M059J (cell line): ENCODE results near the gene IFT122. TPM values are rescaled to one million over a fixed set of nuclear protein-coding genes. Genes with fewer than 3 reads are reported as not detected.
"Not testable (repeated sequence)": the region's sequence is repeated elsewhere in the genome, so short reads cannot be mapped to it uniquely, and the experiment has no call there.

ENCODE experiments used
- DNase-seq: peaks from one replicate; pipeline ENCODE4 v3.0.0-alpha.2; 2012; ENCODE audit warnings: low read depth
- total RNA-seq: library from RNA; depleted of rRNA; stranded (reverse); fragments of >200 nt; shearing (Covaris generic); gene quantifications from 2 replicates; pipeline ENCODE4 v1.2.3, GENCODE V29; 2014; rRNA removed

IFT122 gene, protein sequence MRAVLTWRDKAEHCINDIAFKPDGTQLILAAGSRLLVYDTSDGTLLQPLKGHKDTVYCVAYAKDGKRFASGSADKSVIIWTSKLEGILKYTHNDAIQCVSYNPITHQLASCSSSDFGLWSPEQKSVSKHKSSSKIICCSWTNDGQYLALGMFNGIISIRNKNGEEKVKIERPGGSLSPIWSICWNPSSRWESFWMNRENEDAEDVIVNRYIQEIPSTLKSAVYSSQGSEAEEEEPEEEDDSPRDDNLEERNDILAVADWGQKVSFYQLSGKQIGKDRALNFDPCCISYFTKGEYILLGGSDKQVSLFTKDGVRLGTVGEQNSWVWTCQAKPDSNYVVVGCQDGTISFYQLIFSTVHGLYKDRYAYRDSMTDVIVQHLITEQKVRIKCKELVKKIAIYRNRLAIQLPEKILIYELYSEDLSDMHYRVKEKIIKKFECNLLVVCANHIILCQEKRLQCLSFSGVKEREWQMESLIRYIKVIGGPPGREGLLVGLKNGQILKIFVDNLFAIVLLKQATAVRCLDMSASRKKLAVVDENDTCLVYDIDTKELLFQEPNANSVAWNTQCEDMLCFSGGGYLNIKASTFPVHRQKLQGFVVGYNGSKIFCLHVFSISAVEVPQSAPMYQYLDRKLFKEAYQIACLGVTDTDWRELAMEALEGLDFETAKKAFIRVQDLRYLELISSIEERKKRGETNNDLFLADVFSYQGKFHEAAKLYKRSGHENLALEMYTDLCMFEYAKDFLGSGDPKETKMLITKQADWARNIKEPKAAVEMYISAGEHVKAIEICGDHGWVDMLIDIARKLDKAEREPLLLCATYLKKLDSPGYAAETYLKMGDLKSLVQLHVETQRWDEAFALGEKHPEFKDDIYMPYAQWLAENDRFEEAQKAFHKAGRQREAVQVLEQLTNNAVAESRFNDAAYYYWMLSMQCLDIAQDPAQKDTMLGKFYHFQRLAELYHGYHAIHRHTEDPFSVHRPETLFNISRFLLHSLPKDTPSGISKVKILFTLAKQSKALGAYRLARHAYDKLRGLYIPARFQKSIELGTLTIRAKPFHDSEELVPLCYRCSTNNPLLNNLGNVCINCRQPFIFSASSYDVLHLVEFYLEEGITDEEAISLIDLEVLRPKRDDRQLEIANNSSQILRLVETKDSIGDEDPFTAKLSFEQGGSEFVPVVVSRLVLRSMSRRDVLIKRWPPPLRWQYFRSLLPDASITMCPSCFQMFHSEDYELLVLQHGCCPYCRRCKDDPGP
- 8.5 and 14.7 TPM in 2 replicates for total RNA-seq

DNA sequence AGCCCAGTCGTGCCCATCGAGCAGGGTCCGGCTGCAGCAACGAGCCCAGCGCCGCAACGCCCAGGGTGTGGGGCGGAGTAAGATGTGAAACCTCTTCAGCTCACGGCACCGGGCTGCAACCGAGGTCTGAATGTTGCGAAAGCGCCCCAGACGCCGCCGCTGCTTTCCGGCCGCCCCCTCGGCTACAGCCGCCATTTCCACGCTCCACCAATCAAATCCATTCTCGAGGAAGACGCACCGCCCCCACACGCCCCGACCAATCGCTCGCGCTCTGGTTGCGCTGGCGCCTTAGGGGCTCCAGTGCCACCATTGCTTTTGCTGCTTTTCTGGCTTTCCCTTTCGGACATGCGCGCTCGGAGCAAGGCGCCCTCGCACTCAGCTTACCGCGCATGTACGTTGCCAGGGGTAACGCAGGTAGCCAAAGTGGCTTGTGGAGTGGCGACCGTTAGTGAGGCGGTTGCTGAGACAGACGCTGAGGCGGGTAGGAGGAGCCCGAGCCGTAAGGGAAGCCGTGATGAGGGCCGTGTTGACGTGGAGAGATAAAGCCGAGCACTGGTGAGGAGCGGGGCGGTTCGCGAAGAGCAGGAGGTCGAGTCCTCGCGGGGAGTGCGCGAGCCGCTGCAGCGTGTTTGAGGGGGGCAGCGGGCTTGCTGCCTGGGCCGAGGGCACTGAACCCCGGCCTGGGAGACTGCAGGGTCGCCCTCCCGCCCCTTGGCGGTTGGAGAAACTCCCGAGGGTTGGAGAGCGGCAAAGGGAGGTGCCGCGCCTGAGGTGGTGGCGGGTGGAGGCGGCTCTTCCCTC is at the start of gene IFT122, which contains the start of gene MBD4:
IFT122 (plus strand) TSS at position 408 of the 801 bp plus-strand sequence; CDS start at position 515, 107 bp downstream.
MBD4 (minus strand) TSS at position 132 of the 801 bp plus-strand sequence; CDS start at position 17, 115 bp downstream.
- peak; percentile 100 for DNase-seq

DNA sequence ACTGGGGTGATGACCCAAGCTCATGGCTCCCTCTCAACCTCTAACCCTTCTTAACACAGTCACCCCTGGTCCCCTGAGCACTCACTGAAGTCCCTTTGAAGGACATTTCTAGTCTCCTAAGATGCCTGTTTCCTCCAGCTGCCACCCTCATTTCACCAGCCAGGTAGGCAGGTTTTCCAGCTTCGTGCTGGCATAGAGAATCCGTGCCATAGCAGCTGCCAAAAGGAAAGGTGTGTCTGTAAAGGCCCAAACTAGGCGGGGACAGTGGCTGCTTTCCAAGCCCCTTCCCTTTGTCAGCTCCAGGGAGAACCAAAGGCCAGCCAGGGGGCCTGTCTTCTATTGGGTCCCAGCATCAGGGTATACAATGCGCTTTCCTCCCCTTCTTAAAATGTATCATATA is 48.4 kb upstream of the IFT122 start:
- DNase-seq, result not testable (repeated sequence)

DNA sequence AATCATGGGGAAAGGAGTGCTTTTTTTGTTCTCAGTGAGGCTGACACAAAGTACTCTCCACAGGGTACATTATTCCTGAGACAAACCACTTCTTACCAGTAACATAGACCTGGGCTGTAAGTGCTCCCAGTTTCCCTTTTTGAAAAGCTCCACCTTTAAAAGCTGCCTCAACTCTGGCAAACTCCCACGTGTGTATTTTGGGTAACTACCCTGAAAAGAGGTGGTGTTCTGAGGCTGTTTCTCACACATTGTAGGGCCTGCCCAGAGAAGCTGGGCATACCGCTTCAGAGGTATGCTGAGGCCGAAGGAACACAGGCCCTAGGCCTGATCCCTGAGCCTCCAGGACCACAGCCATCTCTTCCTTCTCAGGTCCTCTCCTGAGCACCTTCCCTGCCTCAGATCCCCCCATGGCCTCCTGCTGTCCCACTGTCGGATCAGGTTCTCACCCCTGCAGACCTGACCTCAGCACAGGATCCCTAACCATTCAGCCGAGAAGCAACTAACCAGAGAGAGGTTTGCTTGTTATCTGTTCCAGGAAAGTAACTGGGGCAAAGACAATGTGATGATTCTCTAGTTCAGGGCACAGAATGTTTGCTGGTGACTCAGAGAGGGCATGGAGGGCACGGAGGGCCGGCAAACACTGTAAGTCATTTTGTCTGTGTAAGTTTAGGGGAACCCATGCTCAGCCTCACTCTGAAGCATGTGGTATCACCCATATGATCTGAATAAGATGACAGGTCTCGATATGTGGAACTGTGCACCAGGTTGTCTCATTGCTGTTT is 47.7 kb upstream of the IFT122 start:
- DNase-seq, result not testable (repeated sequence)

DNA sequence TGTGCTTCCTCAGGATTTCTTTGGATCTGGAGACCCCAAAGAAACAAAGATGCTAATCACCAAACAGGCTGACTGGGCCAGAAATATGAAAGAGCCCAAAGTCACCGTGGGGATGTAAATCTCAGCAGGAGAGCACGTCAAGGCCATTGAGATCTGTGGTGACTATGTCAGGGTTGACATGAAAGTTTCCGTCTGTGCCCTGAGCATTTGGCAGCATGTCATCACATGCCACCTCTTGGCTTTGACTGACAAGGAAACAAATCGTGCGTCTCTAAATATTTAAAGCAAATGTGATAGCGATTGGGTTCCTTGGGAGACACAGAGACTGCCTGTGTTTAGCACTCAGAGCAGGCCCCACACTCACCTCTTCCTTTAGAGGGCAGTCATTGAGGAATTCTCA is 46.8 kb upstream of the IFT122 start:
- DNase-seq, result no peak

GRCh38 chr3:129393760-129394564 is 46.1 kb upstream of the IFT122 start:
- DNase-seq, result not testable (repeated sequence)

DNA sequence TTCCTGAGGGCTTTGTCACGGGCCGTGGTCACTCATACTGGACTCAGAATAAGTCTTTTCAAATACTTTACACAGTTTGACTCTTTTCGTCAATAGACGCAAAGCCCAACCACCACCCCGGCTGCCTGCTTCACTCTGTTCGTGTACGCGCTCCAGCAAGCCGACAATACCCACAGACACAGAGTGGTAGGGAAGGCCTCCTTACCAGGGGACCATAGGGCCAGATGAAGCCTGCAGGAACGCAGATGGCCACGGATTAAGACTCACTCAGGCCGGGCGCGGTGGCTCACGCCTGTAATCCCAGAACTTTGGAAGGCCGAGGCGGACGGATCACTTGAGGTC is 41.2 kb upstream of the IFT122 start:
- peak; percentile 35 for DNase-seq

GRCh38 chr3:129399145-129399894 is 40.7 kb upstream of the IFT122 start:
- peak; percentile 97 for DNase-seq

- DNase-seq, result peak; percentile 27
These were observed 40.1 kb upstream of the IFT122 start for GRCh38 chr3:129399895-129400357.

- DNase-seq, result no peak
These were observed 37.8 kb upstream of the IFT122 start for GRCh38 chr3:129402210-129402609.

DNA sequence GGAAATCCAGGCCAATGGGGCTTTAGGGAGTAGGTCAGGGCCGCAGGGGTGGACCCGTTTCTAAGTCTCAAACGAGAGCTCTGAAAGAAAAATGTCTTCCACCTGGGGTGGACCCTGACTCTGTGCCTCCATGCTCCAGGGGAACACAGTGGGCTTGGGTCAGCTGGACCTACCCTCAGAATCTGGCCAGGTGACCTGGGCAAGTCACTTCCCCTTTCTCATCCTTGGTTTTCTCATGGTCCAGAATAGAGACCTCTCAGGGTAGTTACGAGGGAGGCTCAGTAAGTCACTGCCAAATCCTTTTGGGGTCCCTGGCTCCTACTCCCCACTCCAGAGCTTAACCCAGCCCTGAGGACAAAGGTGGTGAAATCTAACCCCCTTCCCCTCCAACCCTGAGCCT is 37.4 kb upstream of the IFT122 start:
- no peak for DNase-seq

DNA sequence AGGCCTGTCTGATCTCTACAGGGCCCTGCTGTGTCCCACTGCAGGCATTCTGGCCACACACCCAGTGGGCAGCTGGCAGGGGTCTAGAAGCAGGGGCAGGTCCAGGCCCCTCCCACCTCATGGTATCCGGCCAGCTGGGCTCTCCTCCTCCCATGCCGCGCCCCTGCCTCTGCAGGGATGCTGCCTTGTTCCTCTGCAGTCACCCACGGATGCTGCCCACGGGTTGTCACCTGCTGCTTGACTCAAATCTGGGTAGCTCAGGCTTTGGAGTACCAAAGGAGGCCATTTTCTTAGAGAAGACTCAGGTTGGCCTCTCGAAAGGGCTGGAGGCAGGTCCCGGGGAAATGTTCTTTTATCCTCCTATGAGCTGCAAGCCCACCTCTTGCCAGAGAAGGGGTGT is 36.6 kb upstream of the IFT122 start:
- no peak for DNase-seq

DNA sequence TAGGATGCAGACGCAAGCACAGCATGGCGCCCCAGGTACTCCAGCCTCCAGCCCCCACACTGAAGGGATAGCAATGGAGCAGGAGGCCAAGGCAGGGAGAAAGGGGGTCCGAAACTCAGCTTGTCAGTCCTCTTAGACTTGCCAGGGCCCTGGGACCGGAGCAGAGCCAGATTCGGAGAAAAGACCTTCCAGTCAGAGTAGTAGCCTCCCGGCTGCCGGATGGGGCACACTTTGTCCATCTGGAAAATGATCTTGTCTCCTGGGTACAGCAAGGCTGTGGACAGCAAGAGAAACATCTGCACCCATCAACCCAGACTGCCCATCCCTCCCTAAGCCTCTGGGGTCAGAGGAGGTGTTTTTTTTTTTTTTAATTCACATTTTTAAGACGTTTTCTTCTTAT is 35.9 kb upstream of the IFT122 start:
- no peak for DNase-seq

DNA sequence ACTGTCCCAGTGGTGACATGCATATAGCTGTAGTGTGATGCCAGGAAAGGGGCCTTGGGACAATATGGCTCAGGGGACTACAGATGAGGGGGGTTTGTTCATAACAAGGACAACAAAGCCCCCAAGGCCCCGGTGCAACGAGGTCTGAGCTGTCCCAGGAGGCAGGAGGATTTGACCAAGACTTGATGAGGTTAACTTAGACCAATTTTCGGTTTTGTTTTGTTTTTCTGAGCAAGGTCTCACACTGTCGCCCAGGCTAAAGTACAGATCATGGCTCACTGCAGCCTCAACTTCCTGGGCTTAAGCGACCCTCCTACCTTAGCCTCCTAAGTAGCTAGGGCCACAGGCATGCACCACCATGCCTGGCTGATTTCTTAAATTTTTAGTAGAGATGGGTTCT is 35.4 kb upstream of the IFT122 start:
- DNase-seq, result no peak

DNA sequence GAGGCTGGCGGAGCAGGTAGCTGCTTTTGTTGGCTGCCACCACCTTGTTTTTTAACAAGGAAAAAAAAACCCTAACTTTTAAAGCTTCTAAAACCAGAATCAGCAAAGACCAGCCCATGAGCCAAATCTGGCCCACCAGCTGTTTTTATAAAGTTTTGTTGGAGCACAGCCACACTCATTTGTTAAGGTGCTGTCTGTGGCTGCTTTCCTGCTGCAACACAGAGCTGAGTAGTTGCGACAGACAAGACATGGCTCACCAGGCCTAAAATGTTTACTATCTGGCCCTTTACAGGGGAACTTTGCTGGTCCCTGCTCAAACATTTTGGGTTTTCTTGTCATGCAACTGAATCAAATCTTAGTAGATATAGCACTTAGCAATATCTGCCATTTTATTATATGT is 30.5 kb upstream of the IFT122 start:
- DNase-seq, result no peak

GRCh38 chr3:129410971-129411370 is 29.1 kb upstream of the IFT122 start:
- no peak for DNase-seq

DNA sequence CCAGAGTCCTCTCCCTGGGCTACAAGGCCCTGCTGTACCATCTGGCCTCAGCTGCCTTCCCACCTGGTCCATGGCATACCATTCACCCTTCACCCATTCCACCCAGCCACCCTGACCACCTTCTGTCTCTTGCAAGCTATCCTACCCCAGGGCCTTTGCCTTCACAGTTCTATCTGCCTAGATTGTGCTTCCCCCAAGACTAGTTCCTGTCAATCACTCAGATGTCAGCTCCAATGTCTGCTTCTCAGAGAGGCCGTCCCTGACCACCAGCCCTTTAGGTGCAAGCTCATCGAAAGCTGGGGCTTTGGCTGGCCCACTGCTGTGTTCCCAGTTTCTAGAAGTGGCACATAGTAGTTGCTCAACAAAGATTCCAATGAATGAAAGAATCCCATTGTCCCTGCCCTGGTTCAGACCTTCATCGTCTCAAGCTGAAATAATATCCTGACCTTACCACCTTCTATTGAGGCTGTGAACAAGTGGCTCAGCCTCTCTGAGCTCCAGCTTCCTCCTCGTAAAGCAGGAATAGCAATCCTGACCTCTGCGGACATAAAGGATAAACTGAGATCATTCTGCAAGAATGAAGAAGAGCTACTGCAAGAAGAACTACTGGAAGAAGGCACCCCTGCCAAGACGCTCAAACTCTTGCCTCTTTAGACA is 27.4 kb upstream of the IFT122 start:
- DNase-seq, result no peak

DNA sequence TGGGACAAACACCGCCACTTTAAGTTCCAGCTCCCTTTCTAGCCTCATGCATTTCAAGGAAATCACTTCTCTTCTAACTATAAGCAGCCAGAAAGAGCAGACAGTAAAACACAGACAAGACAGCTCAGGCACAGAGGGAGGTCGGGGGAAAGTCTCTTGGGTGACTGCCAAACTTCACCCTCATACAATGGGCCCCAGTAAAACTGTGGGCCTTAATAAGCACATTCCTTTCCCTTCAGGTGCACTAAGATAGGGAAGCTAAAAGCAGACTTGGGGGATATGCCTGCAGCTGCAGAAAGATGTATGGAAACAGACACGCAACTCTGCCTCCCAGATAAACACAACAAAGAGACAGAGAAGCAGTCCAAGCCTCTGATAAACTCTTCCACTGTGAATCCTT is 26.8 kb upstream of the IFT122 start:
- DNase-seq, result not testable (repeated sequence)
